AG04450 (cell line): ENCODE results near the gene AHNAK2. TPM values are rescaled to one million over a fixed set of nuclear protein-coding genes. Genes with fewer than 3 reads are reported as not detected.

ENCODE experiments used
- CTCF ChIA-PET: fragments of 300-600, 350-600 bp; formaldehyde crosslinking; extraction: SDS; loops from one replicate; lab custom pipeline; 2022; ENCODE audit warnings: antibody characterized with exemption, inconsistent platforms; lab: Charles Lee
- POLR2A ChIA-PET: fragments of 350-600 bp; formaldehyde crosslinking; extraction: SDS; loops from one replicate; lab custom pipeline; 2021; ENCODE audit warnings: antibody characterized with exemption, inconsistent platforms; lab: Yijun Ruan, JAX
- DNase-seq: peaks from one replicate; pipeline ENCODE4 v3.0.0-alpha.2; 2011; ENCODE audit warnings: low read depth, low spot score
- H3K27ac ChIP-seq: one replicate; pipeline ENCODE4 v1.5.1; 2012; ENCODE audit warnings: low read depth, low read length, control low read depth
- H3K27me3 ChIP-seq: one replicate; pipeline ENCODE4 v1.6.0; 2012; ENCODE audit warnings: low read length; ENCODE audit not compliant: control insufficient read depth, insufficient read depth
- H3K4me3 ChIP-seq: 2 replicates; pipeline ENCODE4 v1.5.1; 2011; ENCODE audit warnings: mild to moderate bottlenecking, low read depth, low read length, control low read depth
- H3K9me3 ChIP-seq: 2 replicates; pipeline ENCODE4 v1.5.1; 2012; ENCODE audit warnings: low read length; ENCODE audit not compliant: control insufficient read depth, insufficient read depth
- CTCF ChIP-seq: IDR thresholded peaks from 2 replicates; pipeline ENCODE4 v1.5.1; 2011; ENCODE audit warnings: low read depth, low read length, control low read depth, inconsistent platforms
- polyA plus RNA-seq: library from polyadenylated mRNA; depleted of rRNA; stranded (reverse); fragments of >200 nt; gene quantifications from 2 replicates; pipeline ENCODE4 v1.2.3, GENCODE V29; 2011

Gene AHNAK2
- polyA plus RNA-seq, 1 experiment: 10.0 TPM

- CTCF ChIA-PET: no interaction called here
- no peak for TF ChIP-seq CTCF
- POLR2A ChIA-PET: no interaction called here
- Histone ChIP-seq H3K4me3 (no peak overlapping the region), H3K27ac (no peak overlapping the region), H3K9me3 (no peaks in the 10 kb centered on the region; the same call in 1 of the 2 replicates), H3K27me3 (no peaks in the 10 kb centered on the region)
- no peak for DNase-seq
Measured at GRCh38 chr14:105007593-105008264, 29.6 kb upstream of the AHNAK2 start.

DNA sequence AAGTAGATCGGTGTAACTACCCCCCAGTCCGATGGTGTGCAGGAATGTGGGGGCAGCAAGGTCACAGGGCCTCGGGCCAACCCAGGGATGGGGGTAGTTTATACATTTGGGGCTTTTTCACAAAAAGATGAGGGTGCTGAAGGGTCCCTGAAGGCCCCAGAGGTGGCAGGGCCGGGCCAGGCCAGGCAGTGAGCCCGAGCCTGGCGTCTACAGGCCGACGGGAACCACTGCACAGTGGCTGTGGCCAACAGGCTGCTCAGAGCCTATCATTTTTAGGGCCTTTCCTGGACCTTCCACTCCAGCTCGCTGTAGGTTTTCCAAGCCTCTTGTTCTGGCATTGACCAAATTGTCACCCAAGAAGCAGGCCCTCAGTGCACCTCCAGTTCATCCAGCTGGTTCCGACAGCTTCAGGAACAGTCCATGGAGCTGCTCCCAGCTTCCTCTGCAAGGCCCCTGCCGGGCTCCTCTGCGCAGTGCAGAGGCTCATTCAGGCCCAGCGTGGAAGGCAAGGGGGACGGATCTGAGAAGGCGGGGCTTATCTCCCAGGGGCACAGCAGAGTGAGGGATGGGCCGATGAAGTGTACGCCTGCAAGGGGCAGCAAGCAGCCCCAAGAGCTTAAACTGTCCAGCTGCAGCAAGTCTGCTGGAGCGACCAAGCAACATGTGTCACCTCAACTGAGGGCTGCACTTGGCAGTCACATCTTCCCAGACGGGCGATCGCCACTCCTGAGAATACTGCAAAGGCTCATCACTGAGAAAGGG is 28.8 kb upstream of the AHNAK2 start:
- TF ChIP-seq CTCF: no peak
- Histone ChIP-seq H3K9me3 (no peaks in the 10 kb centered on the region; the same call in 1 of the 2 replicates), H3K4me3 (no peak overlapping the region), H3K27ac (no peak overlapping the region), H3K27me3 (no peaks in the 10 kb centered on the region)
- DNase-seq: no peak
- ChIA-PET POLR2A (no interaction called here), CTCF (no interaction called here)

- no peak overlapping the region for H3K27ac ChIP-seq
- H3K27me3 ChIP-seq: no peaks in the 10 kb centered on the region
- no peak overlapping the region for H3K4me3 ChIP-seq
- CTCF ChIA-PET: interaction anchor here (0.6 kb wide), 1 partner anchor 429 kb away, joined by 3 read pairs; no protein-coding TSS in a partner anchor
- DNase-seq: no peak
- no peak for TF ChIP-seq CTCF
- no peaks in the 10 kb centered on the region; the same call in 1 of the 2 replicates for H3K9me3 ChIP-seq
- POLR2A ChIA-PET: no interaction called here
Measured at GRCh38 chr14:105005929-105006830, 28.0 kb upstream of the AHNAK2 start.

DNA sequence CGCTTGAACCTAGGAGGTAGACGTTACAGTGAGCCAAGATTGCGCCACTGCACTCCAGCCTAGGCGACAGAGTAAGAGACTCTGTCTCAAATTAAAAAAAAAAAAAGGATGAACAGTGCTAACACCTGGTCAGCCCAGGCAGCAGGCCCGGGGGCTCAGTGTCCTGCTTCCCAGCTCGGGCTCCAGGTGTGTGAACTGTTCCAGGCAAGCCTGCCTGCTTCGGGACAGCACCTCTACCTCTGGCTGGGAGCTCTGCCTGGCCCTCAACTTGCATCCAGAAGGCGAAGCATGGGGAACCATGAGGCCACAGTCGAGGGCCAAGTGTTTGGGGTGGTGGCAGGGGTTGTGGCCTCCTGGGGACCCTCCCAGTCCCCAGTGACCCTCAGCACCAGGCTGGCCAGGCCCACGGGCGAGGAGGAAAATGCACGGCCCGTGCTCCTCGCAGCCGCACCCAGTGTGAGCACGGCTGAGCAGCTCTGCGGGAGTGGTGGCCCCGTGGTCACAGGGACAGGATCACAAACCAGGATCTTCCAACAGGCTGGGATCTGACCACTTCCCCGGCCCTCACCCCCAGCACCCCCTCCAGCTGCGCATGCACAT is 27.3 kb upstream of the AHNAK2 start:
- no peaks in the 10 kb centered on the region; the same call in 1 of the 2 replicates for H3K9me3 ChIP-seq
- no peak for DNase-seq
- no peak for TF ChIP-seq CTCF
- H3K27me3 ChIP-seq: no peaks in the 10 kb centered on the region
- H3K4me3 ChIP-seq: no peak overlapping the region
- POLR2A ChIA-PET: no interaction called here
- no peak overlapping the region for H3K27ac ChIP-seq
- CTCF ChIA-PET: no interaction called here
